SK-N-SH treated with all-trans-retinoic acid at 6 μM for 48 hours (cell line): ENCODE measurements around the gene PASK.

Experiments used
- ATAC-seq: fragments of 200-7000 bp; cut with Tn5 transposase; 3 replicates; pipeline ENCODE4 v1.9.1; 2020; ENCODE audit warnings: mild to moderate bottlenecking, moderate library complexity
- ARNTL ChIP-seq: fragments of 450-650 bp; formaldehyde crosslinking; IDR thresholded peaks from 2 replicates; pipeline ENCODE4 v1.5.0; 2020; ENCODE audit warnings: low read depth, mild to moderate bottlenecking, moderate library complexity, borderline replicate concordance
- BACH2 ChIP-seq: fragments of 250-450 bp; sonication (Bioruptor Pico); IDR thresholded peaks from 2 replicates; pipeline ENCODE4 v1.9.0; 2021; ENCODE audit warnings: mild to moderate bottlenecking, borderline replicate concordance
- CREB5 ChIP-seq: fragments of 250-450 bp; sonication (Bioruptor Pico); IDR thresholded peaks from 2 replicates; pipeline ENCODE4 v1.5.1; 2020; ENCODE audit warnings: low read depth, mild to moderate bottlenecking, moderate library complexity
- CSDC2 ChIP-seq: fragments of 250-450 bp; sonication (Bioruptor Pico); IDR thresholded peaks from 2 replicates; pipeline ENCODE4 v1.5.0; 2020; ENCODE audit warnings: mild to moderate bottlenecking, moderate library complexity
- CSRNP3 ChIP-seq: fragments of 250-450 bp; sonication (Bioruptor Pico); IDR thresholded peaks from 2 replicates; pipeline ENCODE4 v1.5.1; 2021; ENCODE audit warnings: mild to moderate bottlenecking, moderate library complexity
- ESRRG ChIP-seq: fragments of 250-450 bp; sonication (Bioruptor Pico); IDR thresholded peaks from 2 replicates; pipeline ENCODE4 v1.6.1; 2021; ENCODE audit warnings: mild to moderate bottlenecking
- GLIS3 ChIP-seq: fragments of 250-450 bp; sonication (Bioruptor Pico); IDR thresholded peaks from 2 replicates; pipeline ENCODE4 v1.5.0; 2020; ENCODE audit warnings: mild to moderate bottlenecking, moderate library complexity
- OSR1 ChIP-seq: fragments of 250-450 bp; sonication (Bioruptor Pico); IDR thresholded peaks from 2 replicates; pipeline ENCODE4 v1.8.0; 2022; ENCODE audit warnings: moderate library complexity, mild to moderate bottlenecking, inconsistent platforms
- PATZ1 ChIP-seq: fragments of 250-450 bp; sonication (Bioruptor Pico); IDR thresholded peaks from 2 replicates; pipeline ENCODE4 v1.8.0; 2020; ENCODE audit warnings: mild to moderate bottlenecking, moderate library complexity, borderline replicate concordance
- POU6F1 ChIP-seq: fragments of 250-450 bp; sonication (Bioruptor Pico); IDR thresholded peaks from 2 replicates; pipeline ENCODE4 v1.8.0; 2021; ENCODE audit warnings: low read depth, mild to moderate bottlenecking, moderate library complexity, borderline replicate concordance
- PPARA ChIP-seq: fragments of 250-450 bp; sonication (Bioruptor Pico); IDR thresholded peaks from 2 replicates; pipeline ENCODE4 v1.5.0; 2020; ENCODE audit warnings: mild to moderate bottlenecking, borderline replicate concordance
- RARB ChIP-seq: fragments of 250-450 bp; sonication (Bioruptor Pico); IDR thresholded peaks from 2 replicates; pipeline ENCODE4 v1.8.0; 2021; ENCODE audit warnings: mild to moderate bottlenecking, moderate library complexity
- SNAI2 ChIP-seq: fragments of 250-450 bp; sonication (Bioruptor Pico); IDR thresholded peaks from 2 replicates; pipeline ENCODE4 v1.5.0; 2020; ENCODE audit warnings: mild to moderate bottlenecking, moderate library complexity
- TCF4 ChIP-seq: fragments of 250-450 bp; sonication (Bioruptor Pico); IDR thresholded peaks from 2 replicates; pipeline ENCODE4 v1.8.0; 2021; ENCODE audit warnings: mild to moderate bottlenecking, moderate library complexity, borderline replicate concordance
- TOX ChIP-seq: fragments of 250-450 bp; sonication (Bioruptor Pico); IDR thresholded peaks from 2 replicates; pipeline ENCODE4 v1.8.0; 2021; ENCODE audit warnings: mild to moderate bottlenecking, moderate library complexity, borderline replicate concordance
- TSHZ2 ChIP-seq: fragments of 250-450 bp; sonication (Bioruptor Pico); IDR thresholded peaks from 2 replicates; pipeline ENCODE4 v1.5.0; 2020; ENCODE audit warnings: mild to moderate bottlenecking, moderate library complexity
- ZNF565 ChIP-seq: fragments of 450-650 bp; formaldehyde crosslinking; conservative IDR thresholded peaks from 2 replicates; pipeline ENCODE4 v1.5.0; 2020; ENCODE audit warnings: low read depth, mild to moderate bottlenecking, moderate library complexity
- ZNF70 ChIP-seq: fragments of 450-650 bp; formaldehyde crosslinking; IDR thresholded peaks from 2 replicates; pipeline ENCODE4 v1.5.0; 2020; ENCODE audit warnings: mild to moderate bottlenecking, moderate library complexity
- ZNF8 ChIP-seq: fragments of 450-650 bp; formaldehyde crosslinking; IDR thresholded peaks from 2 replicates; pipeline ENCODE4 v1.5.0; 2020; ENCODE audit warnings: mild to moderate bottlenecking, moderate library complexity

The PASK gene

GRCh38 chr2:241154915-241155314 is 5.6 kb upstream of the PASK start (continued):
- TF ChIP-seq OSR1 (no peak), ZNF565 (no peak)

- TF ChIP-seq CREB5 (CRISPR knock-in tag) (no peak), TOX (CRISPR knock-in tag) (no peak), ESRRG (CRISPR knock-in tag) (no peak), CSDC2 (CRISPR knock-in tag) (no peak), GLIS3 (CRISPR knock-in tag) (no peak), RARB (CRISPR knock-in tag) (no peak), ZNF70 (CRISPR knock-in tag) (no peak), CSRNP3 (no peak), ZNF8 (CRISPR knock-in tag) (no peak), BACH2 (no peak), TSHZ2 (CRISPR knock-in tag) (no peak), PATZ1 (CRISPR knock-in tag) (no peak), OSR1 (no peak), POU6F1 (CRISPR knock-in tag) (no peak), TCF4 (CRISPR knock-in tag) (no peak), ARNTL (CRISPR knock-in tag) (no peak)
- ATAC-seq: no peak
Measured at GRCh38 chr2:241153616-241154015, 4.3 kb upstream of the PASK start.

GRCh38 chr2:241151934-241152660 is 2.8 kb upstream of the PASK start:
- TF ChIP-seq GLIS3 (CRISPR knock-in tag) (no peak), TOX (CRISPR knock-in tag) (no peak), ESRRG (CRISPR knock-in tag) (no peak)
- no peak for ATAC-seq

- ATAC-seq: no peak; the same call in 2 of the 3 replicates
- TF ChIP-seq PATZ1 (CRISPR knock-in tag): no peak
- no peak for TF ChIP-seq POU6F1 (CRISPR knock-in tag)
- no peak for TF ChIP-seq CSDC2 (CRISPR knock-in tag)
- no peak for TF ChIP-seq TOX (CRISPR knock-in tag)
- TF ChIP-seq PPARA (CRISPR knock-in tag): no peak
- TF ChIP-seq ZNF70 (CRISPR knock-in tag): no peak
- no peak for TF ChIP-seq SNAI2
- no peak for TF ChIP-seq OSR1
- TF ChIP-seq ZNF565: no peak
- no peak for TF ChIP-seq ARNTL (CRISPR knock-in tag)
- no peak for TF ChIP-seq BACH2
- no peak for TF ChIP-seq GLIS3 (CRISPR knock-in tag)
- TF ChIP-seq ESRRG (CRISPR knock-in tag): no peak
- no peak for TF ChIP-seq ZNF8 (CRISPR knock-in tag)
Measured at GRCh38 chr2:241150660-241151530, 1.6 kb upstream of the PASK start.
